Measurements from ENCODE around the gene DYRK1B. TPM values are rescaled to one million over a fixed set of nuclear protein-coding genes. Genes with fewer than 3 reads are reported as not detected.

DYRK1B gene
- total RNA-seq, 4 donors from 2014 or later: 9.3 to 19.4 (median 15.4) TPM

DNA sequence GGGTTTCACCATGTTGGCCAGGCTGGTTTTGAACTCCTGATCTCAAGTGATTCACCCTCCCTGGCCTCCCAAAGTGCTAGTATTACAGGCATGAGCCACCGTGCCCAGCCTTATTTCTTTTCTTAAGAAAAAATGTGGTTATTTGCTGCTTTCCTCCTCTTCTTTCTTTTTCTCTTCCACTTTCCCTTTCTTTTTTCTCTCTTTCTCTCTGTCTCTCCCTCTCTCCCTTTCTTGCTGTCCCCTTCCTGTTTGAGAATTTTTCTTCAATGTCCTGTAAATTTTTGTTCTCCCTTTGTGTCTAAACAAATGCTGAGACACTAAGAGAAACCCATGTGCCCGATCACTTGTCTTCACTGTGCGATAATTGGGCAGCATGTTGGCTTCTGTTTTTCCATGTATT lies 53.1 kb downstream of the DYRK1B start:
- Histone ChIP-seq H3K9me3 (no peaks in the 10 kb centered on the region), H3K27ac (replicated peaks in 1 of 4) (no peak overlapping the region), H3K4me1 (no peaks in the 10 kb centered on the region), H3K27me3 (peaks cover 0 to 29% (median 0%) of the 10 kb centered on the region in 4 donors), H3K36me3 (no peaks in the 10 kb centered on the region), H3K4me3 (no peak overlapping the region)
- DNase-seq (ENCODE audit: extremely low spot score): no peak
- WGBS: 87% methylated on average over 3 of the region's 3 CpGs
- no peak for TF ChIP-seq POLR2A (IDR thresholded peaks at IDR 0.05; ENCODE audit: low read depth)
- TF ChIP-seq POLR2AphosphoS5 (IDR thresholded peaks at IDR 0.05): no peak
- TF ChIP-seq, protein P1, sequence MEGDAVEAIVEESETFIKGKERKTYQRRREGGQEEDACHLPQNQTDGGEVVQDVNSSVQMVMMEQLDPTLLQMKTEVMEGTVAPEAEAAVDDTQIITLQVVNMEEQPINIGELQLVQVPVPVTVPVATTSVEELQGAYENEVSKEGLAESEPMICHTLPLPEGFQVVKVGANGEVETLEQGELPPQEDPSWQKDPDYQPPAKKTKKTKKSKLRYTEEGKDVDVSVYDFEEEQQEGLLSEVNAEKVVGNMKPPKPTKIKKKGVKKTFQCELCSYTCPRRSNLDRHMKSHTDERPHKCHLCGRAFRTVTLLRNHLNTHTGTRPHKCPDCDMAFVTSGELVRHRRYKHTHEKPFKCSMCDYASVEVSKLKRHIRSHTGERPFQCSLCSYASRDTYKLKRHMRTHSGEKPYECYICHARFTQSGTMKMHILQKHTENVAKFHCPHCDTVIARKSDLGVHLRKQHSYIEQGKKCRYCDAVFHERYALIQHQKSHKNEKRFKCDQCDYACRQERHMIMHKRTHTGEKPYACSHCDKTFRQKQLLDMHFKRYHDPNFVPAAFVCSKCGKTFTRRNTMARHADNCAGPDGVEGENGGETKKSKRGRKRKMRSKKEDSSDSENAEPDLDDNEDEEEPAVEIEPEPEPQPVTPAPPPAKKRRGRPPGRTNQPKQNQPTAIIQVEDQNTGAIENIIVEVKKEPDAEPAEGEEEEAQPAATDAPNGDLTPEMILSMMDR (IDR thresholded peaks at IDR 0.05): no peak
- no peak for TF ChIP-seq EP300 (IDR thresholded peaks at IDR 0.05)
- intact Hi-C loops (cut with DNase I): no loop called here

DNA sequence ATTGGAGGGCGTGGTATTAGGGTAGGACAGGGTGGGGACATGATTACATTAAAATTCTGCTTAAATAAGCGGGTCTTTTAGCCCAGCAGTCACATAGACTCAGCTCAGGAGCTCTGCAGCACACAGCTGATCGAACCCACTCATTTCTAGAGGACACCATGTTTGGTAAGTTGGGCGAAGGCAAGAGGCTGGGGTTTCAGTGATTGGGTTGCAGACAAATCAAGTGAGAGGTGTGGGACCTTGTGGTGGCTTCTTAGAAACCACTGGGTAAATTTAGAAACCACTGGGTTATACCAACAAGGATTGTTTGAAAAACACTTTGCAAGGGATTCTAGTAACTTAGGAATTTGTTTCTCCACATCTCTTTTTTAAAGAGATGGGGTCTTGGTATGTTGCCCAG lies 55.2 kb downstream of the DYRK1B start, which contains the start of gene LEUTX:
TSS of gene LEUTX (plus strand) at position 92 of the 400 bp plus-strand sequence. CDS start at position 159, 67 bp downstream.
- no peak for DNase-seq (ENCODE audit: extremely low spot score)
- H3K4me3 ChIP-seq: no peak within 1 kb of the TSS
- intact Hi-C loops (cut with DNase I): no loop called here
- 86% methylated on average over 4 of the region's 4 CpGs for WGBS
- no peak within 1 kb of the TSS for H3K27ac ChIP-seq (replicated peaks in 1 of 4)
- H3K36me3 ChIP-seq: no peaks in the 10 kb centered on the region
- no peaks in the 10 kb centered on the region for H3K4me1 ChIP-seq
- H3K9me3 ChIP-seq: no peaks in the 10 kb centered on the region
- TF ChIP-seq, protein P1 (IDR thresholded peaks at IDR 0.05): no peak
- TF ChIP-seq POLR2A (IDR thresholded peaks at IDR 0.05; ENCODE audit: low read depth): no peak
- TF ChIP-seq EP300 (IDR thresholded peaks at IDR 0.05): no peak
- TF ChIP-seq POLR2AphosphoS5 (IDR thresholded peaks at IDR 0.05): no peak
- H3K27me3 ChIP-seq: peaks cover 0 to 12% (median 0%) of the 10 kb centered on the region in 4 donors

Small RNA genes within 50 kb of the gene (small RNA-seq; reads per million reads assigned to genes)
- gene MIR6719: 0 reads per million in 3 donors

Other genes with a start within 250 kb of the DYRK1B start
- not detected for gene LGALS13, start 231.6 kb downstream of the DYRK1B start, total RNA-seq
- not detected for gene LGALS16, start 178.2 kb downstream of the DYRK1B start, total RNA-seq
- not detected for gene LGALS14, start 129.7 kb downstream of the DYRK1B start, total RNA-seq
- gene CLC, start 96.1 kb downstream of the DYRK1B start, total RNA-seq: not detected
- not detected for gene LEUTX, start 55.3 kb downstream of the DYRK1B start, total RNA-seq
- 100 to 1,000 TPM in 2 of 4 donors, 10 to 100 TPM in 2; 90.6 to 142 (median 96.7) TPM for gene FBL, start 12.2 kb upstream of the DYRK1B start, total RNA-seq
- 1 to 10 TPM; 2.1 to 8.1 (median 4.4) TPM for gene FCGBP, start 100.5 kb upstream of the DYRK1B start, total RNA-seq
- 10 to 100 TPM; 68.9 to 91.4 (median 89.2) TPM for gene PSMC4, start 137.0 kb upstream of the DYRK1B start, total RNA-seq
- 1 to 10 TPM; 3.6 to 8.5 (median 5.5) TPM for gene ZNF546, start 162.9 kb upstream of the DYRK1B start, total RNA-seq
- gene ZNF780B, start 222.1 kb upstream of the DYRK1B start, total RNA-seq: 10 to 100 TPM in 3 of 4 donors, 1 to 10 TPM in 1; 8.6 to 23.3 (median 18.0) TPM